Heart right ventricle (tissue), 16 donors: ENCODE data around the gene DUSP2. TPM values are rescaled to one million over a fixed set of nuclear protein-coding genes. Genes with fewer than 3 reads are reported as not detected.

Experiments
- ATAC-seq, 8 donors: fragments of 200-7000 bp; cut with Tn5 transposase; one replicate each; pipeline ENCODE4 v1.9.1; 2020; ENCODE audit warnings: mild to moderate bottlenecking in 8 of 8, moderate library complexity in 8 of 8, moderate number of reproducible peaks in 1 of 8
- DNase-seq, 2 donors: peaks; one replicate each; pipeline ENCODE4 v3.0.0-alpha.2; 2020
- H3K27ac ChIP-seq, 10 donors: fragments of 200-600 bp; sonication (generic) in 2 of 10; one replicate each; pipeline versions ENCODE4 v1.5.0 to v1.8.0; 2020 to 2022; ENCODE audit warnings: mild to moderate bottlenecking in 3 of 10
- H3K27me3 ChIP-seq, 7 donors: fragments of 200-600 bp; one replicate each; pipeline ENCODE4 v1.8.0; 2021 to 2022; ENCODE audit warnings: mild to moderate bottlenecking in 2 of 7
- H3K36me3 ChIP-seq, 9 donors: fragments of 200-600 bp; sonication (generic) in 1 of 9; one replicate each; pipeline versions ENCODE4 v1.5.0 to v1.8.0; 2020 to 2022; ENCODE audit warnings: mild to moderate bottlenecking in 2 of 9
- H3K4me1 ChIP-seq, 9 donors: fragments of 200-600 bp; sonication (generic) in 1 of 9; one replicate each; pipeline versions ENCODE4 v1.5.0 to v1.8.0; 2020 to 2022; ENCODE audit warnings: mild to moderate bottlenecking in 4 of 9
- H3K4me3 ChIP-seq, 10 donors: fragments of 200-600 bp; sonication (generic) in 2 of 10; one replicate each; pipeline versions ENCODE4 v1.5.0 to v1.8.0; 2020 to 2022; ENCODE audit warnings: mild to moderate bottlenecking in 7 of 10, moderate library complexity in 2 of 10
- H3K9me3 ChIP-seq, 11 donors: fragments of 200-600 bp in 10 of 11; sonication (generic) in 2 of 11; one replicate each; pipeline versions ENCODE4 v1.5.0 to v1.8.0; 2013 to 2022; ENCODE audit warnings: mild to moderate bottlenecking in 2 of 11, control low read depth in 1 of 11, moderate library complexity in 1 of 11
- WGBS, 2 donors: extraction: QIAGEN DNeasy Blood & Tissue Kit; methylation state at CpG; one replicate each; pipeline ENCODE4 v1.1.7; 2013; ENCODE audit warnings: inconsistent platforms in 1 of 2; 5-methylcytosine and 5-hydroxymethylcytosine counted together
- intact Hi-C, 10 donors: fragments of 100-400 bp; cut with DNase I; formaldehyde crosslinking; loops; one replicate each; pipeline versions ENCODE4 v1.11.1 to v1.14.2; 2022
- polyA plus RNA-seq, 2 donors: library from polyadenylated mRNA; stranded (reverse); fragments of 200-250 nt; gene quantifications; one replicate each; pipeline ENCODE4 v1.2.3, GENCODE V29; 2013
- total RNA-seq, 10 donors: library from RNA; stranded (reverse); fragmentation: NEBNext Ultra II Directional in 3 of 10; extraction: Animal tissue kit (Norgen Biotek cat#: 25700) in 3 of 10; gene quantifications; one replicate each; pipeline versions ENCODE4 v1.2.1 to v1.2.4, GENCODE V29; 2021 to 2023
- TF ChIP-seq, protein P1 (sequence below), 9 donors: fragments of 200-600 bp; sonication (generic) in 2 of 9; IDR thresholded peaks; one replicate each; pipeline versions ENCODE4 v1.5.0 to v1.8.0; 2021 to 2022; ENCODE audit warnings: antibody characterized with exemption in 9 of 9, mild to moderate bottlenecking in 5 of 9, moderate library complexity in 1 of 9
- donor health status: Arrhythmogenic right ventricular cardiomyopathy.
- donor health status: ischemic (EF 13 %, LVEDD 7.1; RV severe dilation, severe dysfunction).
- donor health status: healthy with polysubstance abuse.
- donor health status: DM: no; HTN: yes; CAD: no.
- donor health status: DM: no; HTN: no; CAD: no.
- donor health status: ischemic (EF 25% LVEDD 6.9; RV normal size, moderate dysfunction).
- donor health status: ischemic (EF 25% LVEDD 5.7; RV mildly dilated, moderate dysfunction).
- donor health status: healthy.
- donor health status: DM: yes; HTN: yes; CAD: no.
- donor health status: Ischemic cardiomyopathy.
- donor health status: ischemic (EF 35%, LVEDD 5.7; RV mildly dilated, moderate dysfunction).
- donor health status: nonischemic (EF 11% LVEDD 7.7; RV severe dilation, severe dysfunction).
- donor health status: DM: yes; HTN: yes; CAD: no.
- donor health status: PGD.
- donor health status: ischemic (EF 29% LVEDD 5.4; RV normal size, mild dysfunction).
- donor health status: nonischemic (EF 23%, LVEDD 6.1; RV moderate dilation, normal function).

DUSP2 gene
- total and polyA plus RNA-seq, 12 donors: 0.61 to 29.1 (median 2.7) TPM

DNA sequence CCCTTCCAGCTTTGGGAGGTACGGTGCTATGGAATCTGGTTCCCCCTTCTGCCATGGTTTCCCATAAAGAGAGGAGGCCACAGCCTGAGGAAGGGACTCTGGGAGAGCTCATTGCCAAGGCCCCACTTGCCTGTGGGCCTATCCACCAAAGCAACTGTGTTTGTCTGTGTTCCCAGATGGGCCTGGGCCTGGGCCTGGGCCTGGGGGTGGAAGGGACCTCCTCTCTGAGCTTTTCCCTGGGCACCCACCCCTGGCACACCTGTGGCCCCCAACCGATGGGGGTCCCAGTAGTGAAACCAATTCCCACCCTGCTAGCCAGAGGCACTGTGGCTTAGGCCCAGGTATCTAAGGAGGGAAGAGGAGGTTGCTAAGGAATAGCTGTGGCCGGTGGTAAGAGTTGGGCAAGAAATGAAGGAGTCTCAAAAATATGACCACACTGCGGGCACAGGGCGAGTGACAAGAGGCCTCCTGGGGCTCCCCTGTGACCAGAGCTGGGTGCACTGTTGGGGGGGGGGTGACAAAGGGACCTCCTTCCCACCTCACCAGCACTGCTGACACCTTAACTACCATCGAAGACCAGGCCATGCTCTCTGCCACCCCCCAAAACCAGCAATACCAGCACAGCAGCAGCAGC is 4.9 kb upstream of the DUSP2 start:
- TF ChIP-seq, protein P1, sequence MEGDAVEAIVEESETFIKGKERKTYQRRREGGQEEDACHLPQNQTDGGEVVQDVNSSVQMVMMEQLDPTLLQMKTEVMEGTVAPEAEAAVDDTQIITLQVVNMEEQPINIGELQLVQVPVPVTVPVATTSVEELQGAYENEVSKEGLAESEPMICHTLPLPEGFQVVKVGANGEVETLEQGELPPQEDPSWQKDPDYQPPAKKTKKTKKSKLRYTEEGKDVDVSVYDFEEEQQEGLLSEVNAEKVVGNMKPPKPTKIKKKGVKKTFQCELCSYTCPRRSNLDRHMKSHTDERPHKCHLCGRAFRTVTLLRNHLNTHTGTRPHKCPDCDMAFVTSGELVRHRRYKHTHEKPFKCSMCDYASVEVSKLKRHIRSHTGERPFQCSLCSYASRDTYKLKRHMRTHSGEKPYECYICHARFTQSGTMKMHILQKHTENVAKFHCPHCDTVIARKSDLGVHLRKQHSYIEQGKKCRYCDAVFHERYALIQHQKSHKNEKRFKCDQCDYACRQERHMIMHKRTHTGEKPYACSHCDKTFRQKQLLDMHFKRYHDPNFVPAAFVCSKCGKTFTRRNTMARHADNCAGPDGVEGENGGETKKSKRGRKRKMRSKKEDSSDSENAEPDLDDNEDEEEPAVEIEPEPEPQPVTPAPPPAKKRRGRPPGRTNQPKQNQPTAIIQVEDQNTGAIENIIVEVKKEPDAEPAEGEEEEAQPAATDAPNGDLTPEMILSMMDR (IDR thresholded peaks at IDR 0.05): no peak
- Histone ChIP-seq H3K4me3 (no peak overlapping the region), H3K9me3 (no peaks in the 10 kb centered on the region), H3K27ac (no peak overlapping the region), H3K27me3 (no peaks in the 10 kb centered on the region), H3K4me1 (peaks cover 0 to 40% (median 32%) of the 10 kb centered on the region in 9 donors), H3K36me3 (no peaks in the 10 kb centered on the region)
- no peak for DNase-seq
- intact Hi-C loops: no loop called here
- ATAC-seq: no peak
- 93% methylated on average over 6 of the region's 6 CpGs for WGBS, 2 donors

DNA sequence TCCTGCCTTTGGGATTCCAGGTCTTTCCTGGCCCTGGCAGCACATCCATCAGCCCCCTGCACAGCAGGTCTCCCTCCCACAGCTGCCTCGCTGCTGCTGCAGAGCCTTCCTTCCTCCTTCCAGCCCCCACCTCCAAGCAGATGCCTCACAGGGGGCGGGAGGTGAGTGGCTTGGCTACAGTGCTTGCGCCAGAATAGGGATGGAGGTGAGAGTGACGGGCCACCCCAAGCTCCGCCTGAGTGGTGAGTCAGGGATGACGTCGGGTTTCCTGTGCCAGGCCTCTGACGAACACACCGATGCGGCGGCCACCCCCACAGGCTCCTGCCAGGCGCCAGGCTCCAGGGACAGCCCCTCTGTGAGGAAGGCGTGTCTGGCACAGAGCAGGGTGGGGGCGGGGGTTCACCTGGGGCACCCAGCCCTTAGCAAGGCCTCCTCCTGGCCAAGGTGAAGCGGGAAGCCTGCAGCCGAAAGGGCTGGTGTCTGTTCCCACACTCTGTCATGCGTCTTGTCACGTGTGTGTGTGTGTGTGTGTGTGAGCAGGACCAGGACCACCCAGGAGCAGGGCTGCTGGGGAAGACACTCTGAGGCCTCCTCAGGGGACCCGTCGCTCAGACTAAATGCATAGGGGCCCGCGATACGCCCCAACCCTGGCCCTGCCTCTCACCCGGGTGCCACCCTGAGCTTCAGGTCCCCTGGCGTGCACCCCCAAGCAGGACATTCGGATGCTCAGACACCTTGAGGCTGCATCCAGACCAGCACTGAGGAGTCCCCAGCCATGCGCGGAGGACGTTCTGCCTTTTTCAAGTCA is 3.4 kb upstream of the DUSP2 start:
- peak overlapping the region in 2 of 10 donors; percentile 10 to 16 for H3K4me3 ChIP-seq
- peaks cover 0 to 5% (median 0%) of the 10 kb centered on the region in 7 donors for H3K27me3 ChIP-seq
- peaks cover 0 to 53% (median 39%) of the 10 kb centered on the region in 9 donors for H3K4me1 ChIP-seq
- TF ChIP-seq, protein P1 (IDR thresholded peaks at IDR 0.05): no peak
- ATAC-seq: peak; percentile 10 to 60 (median 40)
- DNase-seq: peak; percentile 57 to 73
- intact Hi-C loops: loop anchor here in 6 of 10 donors (5.0 to 10.0 kb wide), 5 partner anchors 46 to 366 kb away; partner anchors contain the start of genes CIAO1 (in 2 of the 6), TMEM127 (in 2 of the 6), NEURL3 (in 1 of the 6) and STARD7 (in 1 of the 6)
- H3K36me3 ChIP-seq: peaks cover 0 to 7% (median 0%) of the 10 kb centered on the region in 9 donors
- no peaks in the 10 kb centered on the region for H3K9me3 ChIP-seq
- peak overlapping the region in 1 of 10 donors; percentile 89 for H3K27ac ChIP-seq
- WGBS, 2 donors: 52 to 65% methylated on average over 29 of the region's 29 CpGs

DNA sequence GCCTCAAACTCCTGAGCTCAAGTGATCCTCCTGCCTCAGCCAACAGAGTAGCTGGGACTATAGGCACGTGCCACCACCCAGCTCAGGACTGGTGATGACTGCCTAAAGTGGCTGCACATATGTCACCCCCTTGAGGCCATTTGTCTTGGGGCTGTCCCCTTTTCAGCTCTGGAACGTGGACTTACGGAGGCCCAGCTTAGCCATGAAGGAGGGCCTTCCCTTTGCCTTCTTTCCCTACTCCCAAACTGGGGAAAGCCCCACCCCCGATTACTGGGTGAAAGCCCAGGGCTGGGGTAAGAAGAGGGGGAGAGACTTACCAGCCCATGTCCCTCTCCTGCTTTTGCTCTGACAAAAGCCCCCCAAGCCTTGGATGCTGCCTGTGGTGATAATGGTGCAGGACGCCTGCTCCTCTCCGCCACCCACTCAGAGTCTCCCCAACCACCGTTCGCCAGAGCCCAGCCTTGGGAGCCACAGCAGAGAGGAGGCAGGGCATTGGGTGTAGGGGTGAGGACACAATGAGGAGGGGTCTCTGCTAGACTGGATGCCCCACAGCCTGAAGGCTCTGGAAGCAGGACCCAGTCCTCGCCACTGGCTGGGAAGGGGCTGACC is 2.5 kb upstream of the DUSP2 start:
- Histone ChIP-seq H3K4me3 (no peak overlapping the region), H3K36me3 (peaks cover 0 to 9% (median 0%) of the 10 kb centered on the region in 9 donors), H3K4me1 (peaks cover 0 to 57% (median 39%) of the 10 kb centered on the region in 9 donors), H3K27me3 (peaks cover 0 to 5% (median 0%) of the 10 kb centered on the region in 7 donors), H3K27ac (peak overlapping the region in 4 of 10 donors; percentile 10 to 89 (median 61)), H3K9me3 (no peaks in the 10 kb centered on the region)
- 68 to 71% methylated on average over 9 of the region's 9 CpGs for WGBS, 2 donors
- intact Hi-C loops: loop anchor here in 6 of 10 donors (5.0 to 10.0 kb wide), 5 partner anchors 47 to 367 kb away; partner anchors contain the start of genes CIAO1 (in 2 of the 6), TMEM127 (in 2 of the 6), NEURL3 (in 1 of the 6) and STARD7 (in 1 of the 6)
- ATAC-seq (no peak), DNase-seq (no peak)
- TF ChIP-seq, protein P1 (IDR thresholded peaks at IDR 0.05): no peak
